ENCODE measurements around the gene ZRANB3. TPM values are rescaled to one million over a fixed set of nuclear protein-coding genes. Genes with fewer than 3 reads are reported as not detected.

ZRANB3 gene
- total RNA-seq, 1 experiment from 2014 or later, result 15.9 TPM

DNA sequence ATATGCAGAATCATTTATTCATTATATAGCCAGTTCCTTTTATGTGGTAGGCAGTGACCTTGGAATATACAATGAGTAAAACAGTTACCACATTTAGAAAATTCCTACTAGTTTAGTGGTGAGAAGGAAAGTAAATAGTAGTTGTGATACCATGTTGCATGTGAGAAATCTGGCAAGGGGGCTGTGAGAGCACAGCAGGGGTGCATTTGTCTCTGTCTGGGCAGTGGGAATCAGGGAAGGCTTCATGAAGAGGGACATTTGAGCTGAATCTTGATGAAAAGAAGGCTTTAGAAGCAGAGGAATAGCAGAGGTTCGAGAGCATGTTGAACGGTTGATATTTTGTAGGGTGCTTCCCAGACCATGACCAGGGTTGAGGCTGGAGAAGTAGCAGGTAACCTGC, 400.3 kb downstream of the ZRANB3 start:
- ATAC-seq, result no peak
- no peak overlapping the region for H3K4me3 Mint-ChIP-seq
- H3K27ac Mint-ChIP-seq, result no peak overlapping the region
- no peaks in the 10 kb centered on the region for H3K4me1 Mint-ChIP-seq
- H3K9me3 Mint-ChIP-seq, result no peaks in the 10 kb centered on the region
- POLR2A ChIA-PET, result no interaction called here
- no peak for DNase-seq (ENCODE audit: low spot score)
- H3K27me3 Mint-ChIP-seq (ENCODE audit: low read depth), result no peaks in the 10 kb centered on the region
- TF ChIP-seq SMAD4 (CRISPR knock-in tag; IDR thresholded peaks at IDR 0.05) (no peak), NR1H2 (CRISPR knock-in tag; IDR thresholded peaks at IDR 0.05) (no peak), GTF2I (CRISPR knock-in tag; conservative IDR thresholded peaks at IDR 0.05) (no peak), ESRRA (CRISPR knock-in tag; IDR thresholded peaks at IDR 0.05; ENCODE audit: borderline replicate concordance) (no peak), ZNF416 (CRISPR knock-in tag; IDR thresholded peaks at IDR 0.05) (no peak), ELF4 (CRISPR knock-in tag; IDR thresholded peaks at IDR 0.05; ENCODE audit: low read depth) (no peak), FOXP1 (CRISPR knock-in tag; IDR thresholded peaks at IDR 0.05; ENCODE audit: borderline replicate concordance) (no peak)
- TF ChIP-seq, protein P1, sequence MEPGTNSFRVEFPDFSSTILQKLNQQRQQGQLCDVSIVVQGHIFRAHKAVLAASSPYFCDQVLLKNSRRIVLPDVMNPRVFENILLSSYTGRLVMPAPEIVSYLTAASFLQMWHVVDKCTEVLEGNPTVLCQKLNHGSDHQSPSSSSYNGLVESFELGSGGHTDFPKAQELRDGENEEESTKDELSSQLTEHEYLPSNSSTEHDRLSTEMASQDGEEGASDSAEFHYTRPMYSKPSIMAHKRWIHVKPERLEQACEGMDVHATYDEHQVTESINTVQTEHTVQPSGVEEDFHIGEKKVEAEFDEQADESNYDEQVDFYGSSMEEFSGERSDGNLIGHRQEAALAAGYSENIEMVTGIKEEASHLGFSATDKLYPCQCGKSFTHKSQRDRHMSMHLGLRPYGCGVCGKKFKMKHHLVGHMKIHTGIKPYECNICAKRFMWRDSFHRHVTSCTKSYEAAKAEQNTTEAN (CRISPR knock-in tag; IDR thresholded peaks at IDR 0.05), result no peak
- TF ChIP-seq, protein P2, sequence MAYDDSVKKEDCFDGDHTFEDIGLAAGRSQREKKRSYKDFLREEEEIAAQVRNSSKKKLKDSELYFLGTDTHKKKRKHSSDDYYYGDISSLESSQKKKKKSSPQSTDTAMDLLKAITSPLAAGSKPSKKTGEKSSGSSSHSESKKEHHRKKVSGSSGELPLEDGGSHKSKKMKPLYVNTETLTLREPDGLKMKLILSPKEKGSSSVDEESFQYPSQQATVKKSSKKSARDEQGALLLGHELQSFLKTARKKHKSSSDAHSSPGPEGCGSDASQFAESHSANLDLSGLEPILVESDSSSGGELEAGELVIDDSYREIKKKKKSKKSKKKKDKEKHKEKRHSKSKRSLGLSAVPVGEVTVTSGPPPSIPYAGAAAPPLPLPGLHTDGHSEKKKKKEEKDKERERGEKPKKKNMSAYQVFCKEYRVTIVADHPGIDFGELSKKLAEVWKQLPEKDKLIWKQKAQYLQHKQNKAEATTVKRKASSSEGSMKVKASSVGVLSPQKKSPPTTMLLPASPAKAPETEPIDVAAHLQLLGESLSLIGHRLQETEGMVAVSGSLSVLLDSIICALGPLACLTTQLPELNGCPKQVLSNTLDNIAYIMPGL (CRISPR knock-in tag; IDR thresholded peaks at IDR 0.05), result no peak
- TF ChIP-seq, protein P3, sequence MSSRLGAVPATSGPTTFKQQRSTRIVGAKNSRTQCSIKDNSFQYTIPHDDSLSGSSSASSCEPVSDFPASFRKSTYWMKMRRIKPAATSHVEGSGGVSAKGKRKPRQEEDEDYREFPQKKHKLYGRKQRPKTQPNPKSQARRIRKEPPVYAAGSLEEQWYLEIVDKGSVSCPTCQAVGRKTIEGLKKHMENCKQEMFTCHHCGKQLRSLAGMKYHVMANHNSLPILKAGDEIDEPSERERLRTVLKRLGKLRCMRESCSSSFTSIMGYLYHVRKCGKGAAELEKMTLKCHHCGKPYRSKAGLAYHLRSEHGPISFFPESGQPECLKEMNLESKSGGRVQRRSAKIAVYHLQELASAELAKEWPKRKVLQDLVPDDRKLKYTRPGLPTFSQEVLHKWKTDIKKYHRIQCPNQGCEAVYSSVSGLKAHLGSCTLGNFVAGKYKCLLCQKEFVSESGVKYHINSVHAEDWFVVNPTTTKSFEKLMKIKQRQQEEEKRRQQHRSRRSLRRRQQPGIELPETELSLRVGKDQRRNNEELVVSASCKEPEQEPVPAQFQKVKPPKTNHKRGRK (CRISPR knock-in tag; IDR thresholded peaks at IDR 0.05; ENCODE audit: borderline replicate concordance), result no peak
- TF ChIP-seq, protein P4, sequence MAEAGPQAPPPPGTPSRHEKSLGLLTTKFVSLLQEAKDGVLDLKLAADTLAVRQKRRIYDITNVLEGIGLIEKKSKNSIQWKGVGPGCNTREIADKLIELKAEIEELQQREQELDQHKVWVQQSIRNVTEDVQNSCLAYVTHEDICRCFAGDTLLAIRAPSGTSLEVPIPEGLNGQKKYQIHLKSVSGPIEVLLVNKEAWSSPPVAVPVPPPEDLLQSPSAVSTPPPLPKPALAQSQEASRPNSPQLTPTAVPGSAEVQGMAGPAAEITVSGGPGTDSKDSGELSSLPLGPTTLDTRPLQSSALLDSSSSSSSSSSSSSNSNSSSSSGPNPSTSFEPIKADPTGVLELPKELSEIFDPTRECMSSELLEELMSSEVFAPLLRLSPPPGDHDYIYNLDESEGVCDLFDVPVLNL (CRISPR knock-in tag; IDR thresholded peaks at IDR 0.05; ENCODE audit: borderline replicate concordance, low read depth), result no peak
- TF ChIP-seq, protein P5, sequence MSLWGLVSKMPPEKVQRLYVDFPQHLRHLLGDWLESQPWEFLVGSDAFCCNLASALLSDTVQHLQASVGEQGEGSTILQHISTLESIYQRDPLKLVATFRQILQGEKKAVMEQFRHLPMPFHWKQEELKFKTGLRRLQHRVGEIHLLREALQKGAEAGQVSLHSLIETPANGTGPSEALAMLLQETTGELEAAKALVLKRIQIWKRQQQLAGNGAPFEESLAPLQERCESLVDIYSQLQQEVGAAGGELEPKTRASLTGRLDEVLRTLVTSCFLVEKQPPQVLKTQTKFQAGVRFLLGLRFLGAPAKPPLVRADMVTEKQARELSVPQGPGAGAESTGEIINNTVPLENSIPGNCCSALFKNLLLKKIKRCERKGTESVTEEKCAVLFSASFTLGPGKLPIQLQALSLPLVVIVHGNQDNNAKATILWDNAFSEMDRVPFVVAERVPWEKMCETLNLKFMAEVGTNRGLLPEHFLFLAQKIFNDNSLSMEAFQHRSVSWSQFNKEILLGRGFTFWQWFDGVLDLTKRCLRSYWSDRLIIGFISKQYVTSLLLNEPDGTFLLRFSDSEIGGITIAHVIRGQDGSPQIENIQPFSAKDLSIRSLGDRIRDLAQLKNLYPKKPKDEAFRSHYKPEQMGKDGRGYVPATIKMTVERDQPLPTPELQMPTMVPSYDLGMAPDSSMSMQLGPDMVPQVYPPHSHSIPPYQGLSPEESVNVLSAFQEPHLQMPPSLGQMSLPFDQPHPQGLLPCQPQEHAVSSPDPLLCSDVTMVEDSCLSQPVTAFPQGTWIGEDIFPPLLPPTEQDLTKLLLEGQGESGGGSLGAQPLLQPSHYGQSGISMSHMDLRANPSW (CRISPR knock-in tag; conservative IDR thresholded peaks at IDR 0.05; ENCODE audit: low read depth), result no peak
- TF ChIP-seq, protein P6, sequence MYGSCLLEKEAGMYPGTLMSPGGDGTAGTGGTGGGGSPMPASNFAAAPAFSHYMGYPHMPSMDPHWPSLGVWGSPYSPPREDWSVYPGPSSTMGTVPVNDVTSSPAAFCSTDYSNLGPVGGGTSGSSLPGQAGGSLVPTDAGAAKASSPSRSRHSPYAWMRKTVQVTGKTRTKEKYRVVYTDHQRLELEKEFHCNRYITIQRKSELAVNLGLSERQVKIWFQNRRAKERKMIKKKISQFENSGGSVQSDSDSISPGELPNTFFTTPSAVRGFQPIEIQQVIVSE (CRISPR knock-in tag; IDR thresholded peaks at IDR 0.05; ENCODE audit: borderline replicate concordance), result no peak
- H3K36me3 Mint-ChIP-seq, result peaks cover 42% of the 10 kb centered on the region
- CTCF ChIA-PET, result interaction anchor here (1.4 kb wide), 1 partner anchor 127 kb away, joined by 4 read pairs; no protein-coding TSS in a partner anchor

DNA sequence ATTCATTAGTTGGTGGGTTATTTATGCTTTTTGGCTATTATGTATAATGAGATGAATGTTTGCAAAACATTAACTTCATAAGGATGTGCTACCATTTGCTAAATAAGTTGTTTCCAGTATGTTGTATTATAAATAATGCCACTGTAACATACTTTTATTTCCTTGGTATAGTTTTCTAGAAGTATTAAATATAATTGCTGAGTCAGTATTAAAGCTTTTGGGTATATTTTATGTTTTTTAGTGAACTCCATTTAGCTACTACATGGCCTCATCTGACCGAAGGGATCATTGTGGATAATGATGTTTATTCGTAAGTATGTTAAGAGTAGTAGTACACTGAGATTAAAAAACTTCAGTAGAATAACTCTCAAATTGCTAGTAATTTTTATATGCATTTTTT, 405.1 kb downstream of the ZRANB3 start:
- POLR2A ChIA-PET, result no interaction called here
- CTCF ChIA-PET, result no interaction called here
- H3K4me3 Mint-ChIP-seq, result no peak overlapping the region
- H3K9me3 Mint-ChIP-seq, result no peaks in the 10 kb centered on the region
- ATAC-seq, result no peak
- no peaks in the 10 kb centered on the region for H3K4me1 Mint-ChIP-seq
- TF ChIP-seq ZNF263 (CRISPR knock-in tag; IDR thresholded peaks at IDR 0.05; ENCODE audit: low read depth) (no peak), CREB1 (CRISPR knock-in tag; IDR thresholded peaks at IDR 0.05) (no peak), ZNF416 (CRISPR knock-in tag; IDR thresholded peaks at IDR 0.05) (no peak), JUN (CRISPR knock-in tag; IDR thresholded peaks at IDR 0.05) (no peak), ZNF121 (CRISPR knock-in tag; IDR thresholded peaks at IDR 0.05) (no peak)
- H3K27ac Mint-ChIP-seq, result no peak overlapping the region
- DNase-seq (ENCODE audit: low spot score), result no peak
- no peaks in the 10 kb centered on the region for H3K27me3 Mint-ChIP-seq (ENCODE audit: low read depth)
- H3K36me3 Mint-ChIP-seq, result peaks cover 20% of the 10 kb centered on the region
